Fibroblast of the aortic adventitia (primary cell): ENCODE data around the gene CEP95. TPM values are rescaled to one million over a fixed set of nuclear protein-coding genes. Genes with fewer than 3 reads are reported as not detected.

Experiments used
- DNase-seq: peaks from one replicate; pipeline ENCODE4 v3.0.0-alpha.2; 2010; ENCODE audit warnings: low read depth
- H3K4me3 ChIP-seq: 2 replicates; pipeline ENCODE4 v1.5.1; 2011; ENCODE audit warnings: low read depth, mild to moderate bottlenecking, control low read depth, low read length, moderate library complexity
- CTCF ChIP-seq: IDR thresholded peaks from 2 replicates; pipeline ENCODE4 v1.5.1; 2011; ENCODE audit warnings: mild to moderate bottlenecking, low read length, control low read depth, inconsistent platforms; ENCODE audit not compliant: insufficient read depth
- total RNA-seq: library from RNA; depleted of rRNA; stranded (reverse); fragments of >200 nt; gene quantifications from 2 replicates; pipeline ENCODE4 v1.2.3, GENCODE V29; 2012; ENCODE audit warnings: low replicate concordance

Gene CEP95
- total RNA-seq, 1 donor: 32.8 TPM

GRCh38 chr17:64500862-64501765 is 5.7 kb upstream of the CEP95 start:
- TF ChIP-seq CTCF: no peak

GRCh38 chr17:64502021-64502420 is 4.8 kb upstream of the CEP95 start:
- no peak for DNase-seq
- H3K4me3 ChIP-seq: no peak overlapping the region

More at GRCh38 chr17:64500862-64501765, 5.7 kb upstream of the CEP95 start:
- DNase-seq: no peak
- no peak overlapping the region for H3K4me3 ChIP-seq

GRCh38 chr17:64502809-64503208 is 4.0 kb upstream of the CEP95 start:
- no peak for DNase-seq
- H3K4me3 ChIP-seq: peak overlapping the region; percentile 98

More at GRCh38 chr17:64502021-64502420, 4.8 kb upstream of the CEP95 start:
- TF ChIP-seq CTCF: no peak

GRCh38 chr17:64503341-64503740 is 3.4 kb upstream of the CEP95 start:
- DNase-seq: no peak
- H3K4me3 ChIP-seq: peak overlapping the region; percentile 98
- no peak for TF ChIP-seq CTCF

More at GRCh38 chr17:64502809-64503208, 4.0 kb upstream of the CEP95 start:
- no peak for TF ChIP-seq CTCF

- DNase-seq: no peak
- no peak for TF ChIP-seq CTCF
- H3K4me3 ChIP-seq: peak overlapping the region; percentile 98
These were observed 2.7 kb upstream of the CEP95 start for GRCh38 chr17:64503821-64504768.

- TF ChIP-seq CTCF: no peak
- peak; percentile 94 for DNase-seq
- H3K4me3 ChIP-seq: peak overlapping the region; percentile 98
These were observed 1.9 kb upstream of the CEP95 start for GRCh38 chr17:64504769-64505339.
